Mesenchymal stem cell (in vitro differentiated cells and primary cell): ENCODE results near the gene FGF11.

Source experiments
- DNase-seq: peaks from one replicate; pipeline ENCODE4 v3.0.0-alpha.2; 2013
- H2AFZ ChIP-seq: one replicate; pipeline ENCODE4 v1.6.1; 2013; ENCODE audit warnings: low read depth, mild to moderate bottlenecking, control low read depth, inconsistent platforms, low read length, moderate library complexity
- H2AK5ac ChIP-seq: 2 replicates; pipeline ENCODE4 v1.6.1; 2013; ENCODE audit warnings: low read length, moderate library complexity, mild to moderate bottlenecking, inconsistent platforms; ENCODE audit not compliant: severe bottlenecking
- H2BK120ac ChIP-seq: one replicate; pipeline ENCODE4 v1.6.1; 2013; ENCODE audit warnings: low read depth, mild to moderate bottlenecking, inconsistent platforms, low read length, moderate library complexity
- H2BK12ac ChIP-seq, 2 experiments: one replicate each; pipeline ENCODE4 v1.6.1; 2013; ENCODE audit warnings: inconsistent platforms in 2 of 2, low read length in 2 of 2, mild to moderate bottlenecking in 2 of 2, moderate library complexity in 2 of 2, control low read depth in 1 of 2
- H2BK15ac ChIP-seq: one replicate; pipeline ENCODE4 v1.6.1; 2013; ENCODE audit warnings: mild to moderate bottlenecking, low read depth, inconsistent platforms; ENCODE audit not compliant: poor library complexity, severe bottlenecking
- H2BK5ac ChIP-seq: 2 replicates; pipeline ENCODE4 v1.6.1; 2013; ENCODE audit warnings: low read depth, mild to moderate bottlenecking, low read length, control low read depth, inconsistent platforms; ENCODE audit not compliant: poor library complexity, severe bottlenecking
- H3K14ac ChIP-seq, 2 experiments: one replicate each; pipeline ENCODE4 v1.6.1; 2013; ENCODE audit warnings: inconsistent platforms in 2 of 2, low read length in 2 of 2, control low read depth in 1 of 2, mild to moderate bottlenecking in 1 of 2, moderate library complexity in 1 of 2
- H3K18ac ChIP-seq, 2 experiments: one replicate each; pipeline ENCODE4 v1.6.1; 2013; ENCODE audit warnings: inconsistent platforms in 2 of 2, low read length in 2 of 2, control low read depth in 1 of 2, low read depth in 1 of 2, mild to moderate bottlenecking in 1 of 2
- H3K23ac ChIP-seq, 2 experiments: one replicate each; pipeline ENCODE4 v1.6.1; 2013; ENCODE audit warnings: inconsistent platforms in 2 of 2, low read length in 2 of 2, mild to moderate bottlenecking in 2 of 2, moderate library complexity in 2 of 2, control low read depth in 1 of 2
- H3K27ac ChIP-seq: 2 replicates; pipeline ENCODE4 v1.5.1; 2013; ENCODE audit warnings: mild to moderate bottlenecking, moderate library complexity, low read length, control low read depth, inconsistent platforms; ENCODE audit not compliant: poor library complexity, severe bottlenecking
- H3K27me3 ChIP-seq, 2 experiments: 2 replicates each; pipeline versions ENCODE4 v1.6.1 to v1.7.0; 2013; ENCODE audit warnings: low read length in 2 of 2, mild to moderate bottlenecking in 2 of 2, moderate library complexity in 2 of 2, control low read depth in 1 of 2, inconsistent platforms in 1 of 2; ENCODE audit not compliant: control insufficient read depth in 1 of 2, insufficient read depth in 1 of 2
- H3K36me3 ChIP-seq, 2 experiments: 2 replicates each; pipeline versions ENCODE4 v1.6.1 to v1.7.0; 2013; ENCODE audit warnings: low read length in 2 of 2, control low read depth in 1 of 2, inconsistent platforms in 1 of 2, low read depth in 1 of 2, mild to moderate bottlenecking in 1 of 2; ENCODE audit not compliant: insufficient read depth in 2 of 2, control insufficient read depth in 1 of 2
- H3K4ac ChIP-seq, 2 experiments: one replicate each; pipeline ENCODE4 v1.6.1; 2013; ENCODE audit warnings: inconsistent platforms in 2 of 2, low read length in 2 of 2, mild to moderate bottlenecking in 2 of 2, moderate library complexity in 2 of 2, control low read depth in 1 of 2, low read depth in 1 of 2
- H3K4me1 ChIP-seq: 2 replicates; pipeline ENCODE4 v1.6.1; 2013; ENCODE audit warnings: low read depth, low read length, control low read depth; ENCODE audit not compliant: control insufficient read depth, insufficient read depth
- H3K4me2 ChIP-seq: 2 replicates; pipeline ENCODE4 v1.6.1; 2013; ENCODE audit warnings: low read length, mild to moderate bottlenecking, inconsistent platforms; ENCODE audit not compliant: poor library complexity, severe bottlenecking
- H3K4me3 ChIP-seq, 2 experiments: 2 replicates each; pipeline versions ENCODE4 v1.5.1 to v1.7.0; 2013; ENCODE audit warnings: low read length in 2 of 2, mild to moderate bottlenecking in 2 of 2, control low read depth in 1 of 2, low read depth in 1 of 2; ENCODE audit not compliant: insufficient read depth in 1 of 2
- H3K79me1 ChIP-seq: replicated peaks from 2 replicates; pipeline ENCODE4 v1.6.1; 2013; ENCODE audit warnings: mild to moderate bottlenecking, control low read depth, low read length, inconsistent platforms; ENCODE audit not compliant: poor library complexity, severe bottlenecking
- H3K9ac ChIP-seq: 2 replicates; pipeline ENCODE4 v1.7.0; 2013; ENCODE audit warnings: mild to moderate bottlenecking, low read length, moderate library complexity
- H3K9me3 ChIP-seq: 2 replicates; pipeline ENCODE4 v1.7.0; 2013; ENCODE audit warnings: mild to moderate bottlenecking, low read length; ENCODE audit not compliant: control insufficient read depth
- H4K8ac ChIP-seq: one replicate; pipeline ENCODE4 v1.6.1; 2013; ENCODE audit warnings: inconsistent platforms, mild to moderate bottlenecking, low read length, moderate library complexity
- H4K91ac ChIP-seq: one replicate; pipeline ENCODE4 v1.6.1; 2013; ENCODE audit warnings: mild to moderate bottlenecking, low read length, inconsistent platforms
- WGBS: methylation state at CpG from one replicate; pipeline ENCODE4 v1.1.7; 2013; ENCODE audit warnings: mixed read lengths; 5-methylcytosine and 5-hydroxymethylcytosine counted together

Gene FGF11

DNA sequence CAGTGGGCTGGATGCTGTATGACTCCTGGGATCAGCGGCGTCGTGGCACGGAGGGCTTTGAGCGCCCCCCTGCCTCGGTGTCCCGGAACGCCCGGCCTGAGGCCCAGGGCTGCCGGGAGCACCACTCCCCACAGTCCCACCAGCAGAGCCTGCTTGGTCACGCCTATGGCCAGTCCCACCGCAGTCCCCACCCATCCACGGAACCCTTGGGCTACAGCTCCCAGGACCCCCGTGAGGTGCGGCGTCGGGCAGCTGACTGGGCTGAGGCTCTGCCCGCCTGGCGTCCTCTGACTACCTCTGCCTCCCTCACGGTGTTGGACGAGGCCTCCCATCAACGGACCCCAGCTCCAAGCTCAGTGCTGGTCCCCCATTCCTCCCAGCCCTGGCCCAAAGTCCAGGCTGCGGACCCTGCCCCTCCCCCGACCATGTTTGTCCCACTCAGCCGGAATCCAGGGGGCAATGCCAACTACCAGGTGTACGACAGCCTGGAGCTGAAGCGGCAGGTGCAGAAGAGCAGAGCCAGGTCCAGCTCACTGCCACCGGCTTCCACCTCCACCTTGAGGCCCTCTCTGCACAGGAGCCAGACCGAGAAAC, 12.3 kb upstream of the FGF11 start:
- Histone ChIP-seq H3K4ac (no peak overlapping the region), H3K27me3 (peaks cover 0 to 8% of the 10 kb centered on the region in 2 experiments), H3K4me3 (no peak overlapping the region), H3K27ac (no peak overlapping the region), H2BK15ac (no peak overlapping the region), H2BK12ac (no peak overlapping the region), H2AFZ (no peak overlapping the region), H3K23ac (no peak overlapping the region), H3K36me3 (no peaks in the 10 kb centered on the region), H3K18ac (no peak overlapping the region), H2BK120ac (no peak overlapping the region), H2BK5ac (no peak overlapping the region), H2AK5ac (no peak overlapping the region), H4K8ac (no peak overlapping the region), H3K4me1 (no peaks in the 10 kb centered on the region), H3K9me3 (no peaks in the 10 kb centered on the region), H3K9ac (no peak overlapping the region), H3K79me1 (no peaks in the 10 kb centered on the region), H3K14ac (no peak overlapping the region), H4K91ac (no peak overlapping the region), H3K4me2 (no peak overlapping the region)
- no peak for DNase-seq
- 93% methylated on average over 29 of the region's 29 CpGs for WGBS

DNA sequence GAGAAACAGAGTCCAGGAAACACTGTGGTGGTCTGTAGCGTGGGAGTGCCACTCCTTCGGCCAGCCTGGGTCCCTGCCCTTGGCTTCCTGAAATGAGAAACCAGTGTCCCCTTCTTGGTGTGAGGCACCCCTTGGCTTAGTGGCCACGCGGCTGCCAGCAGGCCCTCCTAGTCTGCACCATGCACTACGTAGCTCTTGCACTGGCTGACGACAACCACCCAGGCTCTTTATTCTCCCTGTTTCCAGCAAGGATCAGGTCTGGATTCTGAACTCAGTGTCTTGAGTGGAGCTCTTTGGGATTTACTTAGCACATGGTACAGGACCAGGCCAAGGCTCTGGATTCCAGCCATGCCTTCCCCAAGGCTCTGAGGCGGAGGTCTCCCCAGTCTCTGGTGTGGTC, 11.8 kb upstream of the FGF11 start:
- no peak for DNase-seq
- H4K91ac ChIP-seq: no peak overlapping the region
- H3K36me3 ChIP-seq: no peaks in the 10 kb centered on the region
- H3K4ac ChIP-seq: no peak overlapping the region
- no peak overlapping the region for H3K14ac ChIP-seq
- 89% methylated on average over 5 of the region's 7 CpGs for WGBS
- H3K79me1 ChIP-seq: no peaks in the 10 kb centered on the region
- H3K23ac ChIP-seq: no peak overlapping the region
- no peak overlapping the region for H2AK5ac ChIP-seq
- no peak overlapping the region for H2BK12ac ChIP-seq
- no peak overlapping the region for H2BK5ac ChIP-seq
- no peak overlapping the region for H3K18ac ChIP-seq
- H3K9me3 ChIP-seq: no peaks in the 10 kb centered on the region
- H3K4me3 ChIP-seq: no peak overlapping the region
- no peak overlapping the region for H2BK15ac ChIP-seq
- no peak overlapping the region for H3K27ac ChIP-seq
- H3K4me2 ChIP-seq: no peak overlapping the region
- no peak overlapping the region for H2BK120ac ChIP-seq
- no peaks in the 10 kb centered on the region for H3K4me1 ChIP-seq
- no peak overlapping the region for H2AFZ ChIP-seq
- H3K9ac ChIP-seq: no peak overlapping the region
- peaks cover 0 to 8% of the 10 kb centered on the region in 2 experiments for H3K27me3 ChIP-seq
- no peak overlapping the region for H4K8ac ChIP-seq

DNA sequence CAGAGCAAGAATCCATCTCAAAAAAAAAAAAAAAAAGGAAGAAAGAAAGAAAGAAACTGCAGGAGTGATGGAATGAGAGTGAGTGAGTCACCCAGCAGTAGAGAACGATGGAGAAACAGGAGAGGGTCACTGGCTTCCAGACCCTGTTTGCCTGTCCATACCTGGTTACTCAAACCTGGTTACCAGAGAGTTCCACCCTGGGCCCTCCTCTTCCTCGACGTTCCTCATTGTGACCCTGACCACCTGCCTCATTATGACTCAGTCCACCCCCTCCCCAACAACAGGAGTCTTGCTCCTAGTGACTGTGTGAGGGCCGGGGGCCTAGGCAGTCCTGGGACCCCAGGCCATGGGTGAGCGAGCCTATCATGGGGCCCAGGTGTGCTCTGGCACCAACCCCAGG, 10.8 kb upstream of the FGF11 start, which contains the start of gene SPEM3:
SPEM3 (plus strand) TSS at position 301 of the 400 bp plus-strand sequence; CDS start at position 347, 46 bp downstream.
- no peak within 1 kb of the TSS for H2BK120ac ChIP-seq
- H4K8ac ChIP-seq: no peak within 1 kb of the TSS
- H2AFZ ChIP-seq: no peak within 1 kb of the TSS
- no peak within 1 kb of the TSS for H4K91ac ChIP-seq
- WGBS: 69% methylated on average over 5 of the region's 5 CpGs
- H2BK12ac ChIP-seq: no peak within 1 kb of the TSS
- H3K23ac ChIP-seq: peak within 1 kb of the TSS in 1 of 2 experiments; percentile 29
- H3K9me3 ChIP-seq: no peaks in the 10 kb centered on the region
- H3K36me3 ChIP-seq: no peaks in the 10 kb centered on the region
- H3K4me3 ChIP-seq: no peak within 1 kb of the TSS
- no peak within 1 kb of the TSS for H3K27ac ChIP-seq
- H3K27me3 ChIP-seq: peaks cover 0 to 8% of the 10 kb centered on the region in 2 experiments
- DNase-seq: no peak
- no peaks in the 10 kb centered on the region for H3K79me1 ChIP-seq
- no peak within 1 kb of the TSS for H3K14ac ChIP-seq
- no peak within 1 kb of the TSS for H3K4ac ChIP-seq
- no peak within 1 kb of the TSS for H2AK5ac ChIP-seq
- no peak within 1 kb of the TSS for H3K9ac ChIP-seq
- H3K18ac ChIP-seq: no peak within 1 kb of the TSS
- H2BK15ac ChIP-seq: no peak within 1 kb of the TSS
- no peaks in the 10 kb centered on the region for H3K4me1 ChIP-seq
- no peak within 1 kb of the TSS for H3K4me2 ChIP-seq
- no peak within 1 kb of the TSS for H2BK5ac ChIP-seq

DNA sequence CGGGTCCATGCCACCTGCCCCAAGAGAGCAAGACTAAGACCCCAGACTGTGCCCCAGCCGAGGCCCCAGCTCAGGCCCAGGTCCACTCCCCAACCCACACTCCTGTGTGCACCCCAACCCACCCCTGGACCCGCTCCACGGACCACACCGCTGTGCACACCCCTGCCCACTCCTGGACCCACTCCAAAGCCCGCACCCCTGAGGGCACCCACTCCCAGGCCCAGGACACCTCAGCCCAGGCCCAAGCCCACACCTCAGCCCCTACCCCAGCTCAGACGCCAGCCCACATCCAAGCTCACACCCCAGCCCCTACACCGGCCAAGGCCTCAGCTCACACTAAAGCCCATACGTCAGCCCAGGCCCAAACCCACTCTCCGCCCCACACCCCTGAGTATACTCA, 9.6 kb upstream of the FGF11 start:
- H3K4ac ChIP-seq: no peak overlapping the region
- no peak for DNase-seq
- H3K23ac ChIP-seq: no peak overlapping the region

More for the DNA sequence above, 9.6 kb upstream of the FGF11 start:
- Histone ChIP-seq H3K36me3 (no peaks in the 10 kb centered on the region), H3K27ac (no peak overlapping the region), H3K4me2 (no peak overlapping the region), H2BK120ac (no peak overlapping the region), H3K18ac (no peak overlapping the region), H4K91ac (no peak overlapping the region), H3K27me3 (peaks cover 0 to 8% of the 10 kb centered on the region in 2 experiments), H2BK12ac (no peak overlapping the region), H3K14ac (no peak overlapping the region), H2BK5ac (no peak overlapping the region), H2AFZ (no peak overlapping the region), H3K4me1 (no peaks in the 10 kb centered on the region), H3K9ac (no peak overlapping the region), H3K4me3 (no peak overlapping the region), H3K9me3 (no peaks in the 10 kb centered on the region), H3K79me1 (no peaks in the 10 kb centered on the region), H4K8ac (no peak overlapping the region), H2AK5ac (no peak overlapping the region), H2BK15ac (no peak overlapping the region)
- 93% methylated on average over 10 of the region's 10 CpGs for WGBS
